Adrenal gland (tissue), 12 donors: ENCODE measurements around the gene FAF1. TPM values are rescaled to one million over a fixed set of nuclear protein-coding genes. Genes with fewer than 3 reads are reported as not detected.

Source experiments
- DNase-seq, 7 donors: peaks; one replicate each; pipeline ENCODE4 v3.0.0-alpha.2; 2019 to 2020
- H3K27ac ChIP-seq, 5 donors: fragments of 200-600 bp; sonication (generic) in 4 of 5; 1 replicate in 3 of 5; 2 replicates in 2 of 5; pipeline versions ENCODE4 v1.5.1 to v1.8.0; 2016 to 2020; ENCODE audit warnings: mild to moderate bottlenecking in 1 of 5
- H3K27me3 ChIP-seq: fragments of 200-600 bp; 2 replicates; pipeline ENCODE4 v1.8.0; 2021
- H3K36me3 ChIP-seq, 2 donors: fragments of 200-600 bp; replicated peaks in 1 of 2; 1 replicate in 1 of 2; 2 replicates in 1 of 2; pipeline versions ENCODE4 v1.5.1 to v1.8.0; 2018 to 2022
- H3K4me1 ChIP-seq, 2 donors: fragments of 200-600 bp; replicated peaks in 1 of 2; 1 replicate in 1 of 2; 2 replicates in 1 of 2; pipeline versions ENCODE4 v1.5.1 to v1.8.0; 2018 to 2021
- H3K4me3 ChIP-seq, 4 donors: fragments of 200-600 bp; sonication (generic) in 3 of 4; one replicate each; pipeline ENCODE4 v1.5.1; 2016 to 2018
- H3K9me3 ChIP-seq, 3 donors: fragments of 200-600 bp; sonication (generic) in 1 of 3; replicated peaks in 1 of 3; 1 replicate in 2 of 3; 2 replicates in 1 of 3; pipeline versions ENCODE4 v1.5.1 to v1.8.0; 2016 to 2021
- CTCF ChIP-seq, 6 experiments: fragments of 450-650 bp in 4 of 6; fragments of 200-600 bp in 2 of 6; sonication (generic) in 1 of 6; IDR thresholded peaks; 1 replicate in 5 of 6; 2 replicates in 1 of 6; pipeline versions ENCODE4 v1.5.1 to v1.8.0; 2016 to 2021; ENCODE audit warnings: antibody characterized with exemption in 6 of 6, mild to moderate bottlenecking in 2 of 6, moderate library complexity in 1 of 6
- POLR2A ChIP-seq, 2 donors: fragments of 450-650 bp; IDR thresholded peaks; one replicate each; pipeline ENCODE4 v1.6.1; 2017; ENCODE audit warnings: antibody characterized with exemption in 2 of 2, mild to moderate bottlenecking in 2 of 2, moderate library complexity in 1 of 2
- WGBS, 4 donors: extraction: QIAGEN DNeasy Blood & Tissue Kit in 2 of 4; methylation state at CpG; one replicate each; pipeline versions ENCODE4 v1.1.5 to v1.1.7; 2013 to 2017; 5-methylcytosine and 5-hydroxymethylcytosine counted together
- intact Hi-C, 2 donors: fragments of 100-400 bp; cut with DNase I; formaldehyde crosslinking; loops; one replicate each; pipeline versions ENCODE4 v1.14.1 to v1.15.0; 2022 to 2023
- polyA plus RNA-seq, 3 donors: library from polyadenylated mRNA; stranded (reverse); fragments of 200-250 nt in 2 of 3; fragments of 350-450 nt in 1 of 3; fragmentation: Illumina TruSeq in 1 of 3; extraction: RNeasy Lipid Tissue Mini Kit (QIAGEN cat#74804) in 1 of 3; gene quantifications; one replicate each; pipeline ENCODE4 v1.2.3, GENCODE V29; 2013 to 2014
- total RNA-seq, 9 donors: library from RNA; depleted of rRNA in 4 of 9; stranded (reverse); fragments of >200 nt in 4 of 9; fragments of 120-200 nt in 1 of 9; fragmentation: NEBNext Ultra II Directional in 1 of 9; extraction: Animal tissue kit (Norgen Biotek cat#: 25700) in 1 of 9; gene quantifications; one replicate each; pipeline versions ENCODE4 v1.1.0 to v1.2.4, GENCODE V29; 2013 to 2023
- donor health status: healthy with polysubstance abuse.
- donor health status: Bipolar disorder and iron deficiency.
- donor health status: DM: yes; HTN: yes; CAD: no.
- donor health status: DM: no; HTN: no; CAD: no.
- donor health status: DM: no; HTN: no; CAD: no.
- donor health status: DM: yes; HTN: yes; CAD: no.

FAF1 gene
- total and polyA plus RNA-seq, 12 donors: 23.4 to 88.4 (median 44.5) TPM

GRCh38 chr1:50994997-50995396 lies 34.9 kb upstream of the FAF1 start:
- Histone ChIP-seq H3K4me3 (no peak overlapping the region), H3K36me3 (no peaks in the 10 kb centered on the region), H3K9me3 (no peaks in the 10 kb centered on the region), H3K27me3 (no peaks in the 10 kb centered on the region), H3K4me1 (no peaks in the 10 kb centered on the region), H3K27ac (no peak overlapping the region)
- intact Hi-C loops: no loop called here
- no peak for DNase-seq
- no peak for TF ChIP-seq CTCF (IDR thresholded peaks at IDR 0.05)
- TF ChIP-seq POLR2A (IDR thresholded peaks at IDR 0.05): no peak
- 76 to 83% (median 81%) methylated on average over 4 of the region's 4 CpGs for WGBS, 4 donors

GRCh38 chr1:50993645-50994044 lies 33.6 kb upstream of the FAF1 start:
- Histone ChIP-seq H3K36me3 (no peaks in the 10 kb centered on the region), H3K9me3 (no peaks in the 10 kb centered on the region), H3K27me3 (no peaks in the 10 kb centered on the region), H3K4me1 (no peaks in the 10 kb centered on the region), H3K27ac (no peak overlapping the region), H3K4me3 (no peak overlapping the region)
- DNase-seq: no peak
- intact Hi-C loops: no loop called here
- 87 to 95% (median 91%) methylated on average over 3 of the region's 3 CpGs for WGBS, 4 donors
- TF ChIP-seq CTCF (IDR thresholded peaks at IDR 0.05) (no peak), POLR2A (IDR thresholded peaks at IDR 0.05) (no peak)

- no peak overlapping the region for H3K4me3 ChIP-seq
- H3K36me3 ChIP-seq: no peaks in the 10 kb centered on the region
- no peaks in the 10 kb centered on the region for H3K27me3 ChIP-seq
- intact Hi-C loops: no loop called here
- WGBS, 4 donors: 79 to 88% (median 85%) methylated on average over 3 of the region's 3 CpGs
- no peak for DNase-seq
- TF ChIP-seq CTCF (IDR thresholded peaks at IDR 0.05) (no peak), POLR2A (IDR thresholded peaks at IDR 0.05) (no peak)
- H3K27ac ChIP-seq: no peak overlapping the region
- H3K4me1 ChIP-seq: no peaks in the 10 kb centered on the region
- H3K9me3 ChIP-seq: no peaks in the 10 kb centered on the region
Measured at GRCh38 chr1:50992532-50993318, 32.7 kb upstream of the FAF1 start.

GRCh38 chr1:50989694-50990093 lies 29.6 kb upstream of the FAF1 start:
- Histone ChIP-seq H3K4me1 (no peaks in the 10 kb centered on the region), H3K4me3 (no peak overlapping the region), H3K27me3 (no peaks in the 10 kb centered on the region), H3K36me3 (no peaks in the 10 kb centered on the region), H3K27ac (no peak overlapping the region), H3K9me3 (peaks cover 0 to 4% (median 0%) of the 10 kb centered on the region in 3 donors)
- WGBS, 4 donors: 90 to 96% (median 94%) methylated on average over 2 of the region's 2 CpGs
- TF ChIP-seq POLR2A (IDR thresholded peaks at IDR 0.05) (no peak), CTCF (IDR thresholded peaks at IDR 0.05) (no peak)
- DNase-seq: no peak
- intact Hi-C loops: no loop called here
